Measurements from ENCODE around the gene ITGB5. TPM values are rescaled to one million over a fixed set of nuclear protein-coding genes. Genes with fewer than 3 reads are reported as not detected.

Gene ITGB5
- polyA plus RNA-seq, 2 of the 4 experiments (the other 2 are of a cell fraction), result 201 to 260 TPM

DNA sequence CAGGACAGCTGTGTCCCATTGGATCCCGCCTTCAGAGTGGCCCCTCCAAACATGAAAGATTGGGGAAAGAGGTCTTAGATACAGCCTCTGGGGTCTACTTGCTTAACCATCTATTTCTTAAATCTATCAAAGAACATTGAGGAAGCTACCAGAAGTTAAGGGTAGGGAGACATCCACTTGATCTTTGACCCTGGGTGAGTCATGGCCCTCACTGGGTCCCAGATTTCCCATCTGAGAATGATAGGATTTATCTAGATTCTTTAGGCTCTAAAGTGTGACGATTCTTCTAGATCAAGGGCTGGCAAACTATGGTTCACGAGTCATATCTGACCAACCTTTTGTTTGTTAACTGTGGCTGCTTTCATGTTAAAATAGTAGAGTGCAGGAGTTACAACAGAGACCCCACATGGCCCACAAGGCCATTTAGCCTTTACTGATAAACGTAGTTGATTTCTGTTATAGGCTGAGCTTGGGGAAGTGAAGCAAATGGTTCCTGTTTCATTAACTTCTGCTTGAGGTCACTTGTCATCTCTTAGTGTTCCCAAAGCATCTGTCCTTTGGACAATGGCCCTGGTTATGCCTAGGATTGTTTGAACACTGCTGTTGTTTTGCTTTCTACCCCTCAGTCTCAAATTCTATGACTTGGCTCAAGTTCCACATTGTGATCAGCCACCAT is 39.4 kb upstream of the ITGB5 start:
- POLR2A ChIA-PET, result no interaction called here
- no peak overlapping the region for H3K27ac ChIP-seq
- ATAC-seq, result no peak
- no peak for FAIRE-seq
- no peaks in the 10 kb centered on the region for H3K9me3 ChIP-seq
- H3K4me2 ChIP-seq, result no peak overlapping the region
- H3K4me1 ChIP-seq, result peaks cover 13% of the 10 kb centered on the region; the same call in 1 of the 3 replicates
- WGBS (ENCODE audit: missing lambda C conversion rate), result 74% methylated on average over 4 of the region's 4 CpGs
- DNase-seq (ENCODE audit: low read depth in 1 of 2, low spot score in 1 of 2), result no peak
- no peak overlapping the region for H3K4me3 ChIP-seq
- CTCF ChIA-PET, result interaction anchor here (1.3 to 3.4 kb wide), 9 partner anchors 9 to 659 kb away, joined by 3 to 22 read pairs (median 9); no protein-coding TSS in a partner anchor
- TF ChIP-seq EHF (CRISPR knock-in tag; IDR thresholded peaks at IDR 0.05), result no peak
- TF ChIP-seq BCL3 (IDR thresholded peaks at IDR 0.05), result no peak
- TF ChIP-seq, protein P1, sequence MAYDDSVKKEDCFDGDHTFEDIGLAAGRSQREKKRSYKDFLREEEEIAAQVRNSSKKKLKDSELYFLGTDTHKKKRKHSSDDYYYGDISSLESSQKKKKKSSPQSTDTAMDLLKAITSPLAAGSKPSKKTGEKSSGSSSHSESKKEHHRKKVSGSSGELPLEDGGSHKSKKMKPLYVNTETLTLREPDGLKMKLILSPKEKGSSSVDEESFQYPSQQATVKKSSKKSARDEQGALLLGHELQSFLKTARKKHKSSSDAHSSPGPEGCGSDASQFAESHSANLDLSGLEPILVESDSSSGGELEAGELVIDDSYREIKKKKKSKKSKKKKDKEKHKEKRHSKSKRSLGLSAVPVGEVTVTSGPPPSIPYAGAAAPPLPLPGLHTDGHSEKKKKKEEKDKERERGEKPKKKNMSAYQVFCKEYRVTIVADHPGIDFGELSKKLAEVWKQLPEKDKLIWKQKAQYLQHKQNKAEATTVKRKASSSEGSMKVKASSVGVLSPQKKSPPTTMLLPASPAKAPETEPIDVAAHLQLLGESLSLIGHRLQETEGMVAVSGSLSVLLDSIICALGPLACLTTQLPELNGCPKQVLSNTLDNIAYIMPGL (CRISPR knock-in tag; IDR thresholded peaks at IDR 0.05; ENCODE audit: borderline replicate concordance), result no peak
- no peak for TF ChIP-seq PHF8 (IDR thresholded peaks at IDR 0.05; ENCODE audit: borderline replicate concordance, low read depth)
- TF ChIP-seq ELK1 (IDR thresholded peaks at IDR 0.05; ENCODE audit: low read depth, low read length), result no peak
- TF ChIP-seq, protein P2, sequence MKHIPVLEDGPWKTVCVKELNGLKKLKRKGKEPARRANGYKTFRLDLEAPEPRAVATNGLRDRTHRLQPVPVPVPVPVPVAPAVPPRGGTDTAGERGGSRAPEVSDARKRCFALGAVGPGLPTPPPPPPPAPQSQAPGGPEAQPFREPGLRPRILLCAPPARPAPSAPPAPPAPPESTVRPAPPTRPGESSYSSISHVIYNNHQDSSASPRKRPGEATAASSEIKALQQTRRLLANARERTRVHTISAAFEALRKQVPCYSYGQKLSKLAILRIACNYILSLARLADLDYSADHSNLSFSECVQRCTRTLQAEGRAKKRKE (CRISPR knock-in tag; IDR thresholded peaks at IDR 0.05; ENCODE audit: low read depth), result no peak
- TF ChIP-seq FOSB (CRISPR knock-in tag; IDR thresholded peaks at IDR 0.05), result no peak
- TF ChIP-seq ZFP36 (IDR thresholded peaks at IDR 0.05; ENCODE audit: borderline replicate concordance, partially characterized antibody), result no peak
- TF ChIP-seq HOXB13 (CRISPR knock-in tag; IDR thresholded peaks at IDR 0.05; ENCODE audit: low read depth), result no peak

DNA sequence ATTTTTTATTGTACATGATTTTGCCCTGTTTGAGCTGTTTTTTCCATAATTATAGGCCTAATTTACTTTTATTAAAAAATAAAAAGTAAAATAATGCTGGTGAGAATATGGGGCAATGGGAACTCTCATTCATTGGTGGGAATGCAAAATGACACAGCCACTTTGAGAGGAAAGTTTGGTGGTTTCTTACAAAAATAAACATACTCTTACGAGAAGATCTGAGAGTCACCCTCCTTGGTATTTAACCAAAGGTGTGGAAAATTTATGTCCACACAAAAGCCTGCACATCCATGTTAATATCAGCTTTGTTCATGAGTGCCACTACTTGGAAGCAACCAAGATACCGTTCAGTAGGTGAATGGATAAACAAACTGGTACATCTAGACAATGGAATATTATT is 37.6 kb upstream of the ITGB5 start:
- ATAC-seq, result no peak
- no peak for FAIRE-seq
- POLR2A ChIA-PET, result no interaction called here

More for the DNA sequence above, 37.6 kb upstream of the ITGB5 start:
- H3K4me1 ChIP-seq, result peaks cover 13% of the 10 kb centered on the region; the same call in 1 of the 3 replicates
- H3K4me3 ChIP-seq, result no peak overlapping the region
- CTCF ChIA-PET, result interaction anchor here (0.7 to 2.6 kb wide), 6 partner anchors 9 to 133 kb away, joined by 3 to 13 read pairs (median 4); no protein-coding TSS in a partner anchor
- no peak overlapping the region for H3K27ac ChIP-seq
- TF ChIP-seq HDAC2 (IDR thresholded peaks at IDR 0.05) (no peak), PHF8 (IDR thresholded peaks at IDR 0.05; ENCODE audit: borderline replicate concordance, low read depth) (no peak), TP53 (CRISPR knock-in tag; IDR thresholded peaks at IDR 0.05) (no peak), CHD4 (IDR thresholded peaks at IDR 0.05; ENCODE audit: borderline replicate concordance) (no peak), FOXS1 (CRISPR knock-in tag; IDR thresholded peaks at IDR 0.05) (no peak), CEBPB (IDR thresholded peaks at IDR 0.05) (no peak), CHD2 (IDR thresholded peaks at IDR 0.05; ENCODE audit: low read length, partially characterized antibody) (no peak)
- TF ChIP-seq, protein P3, sequence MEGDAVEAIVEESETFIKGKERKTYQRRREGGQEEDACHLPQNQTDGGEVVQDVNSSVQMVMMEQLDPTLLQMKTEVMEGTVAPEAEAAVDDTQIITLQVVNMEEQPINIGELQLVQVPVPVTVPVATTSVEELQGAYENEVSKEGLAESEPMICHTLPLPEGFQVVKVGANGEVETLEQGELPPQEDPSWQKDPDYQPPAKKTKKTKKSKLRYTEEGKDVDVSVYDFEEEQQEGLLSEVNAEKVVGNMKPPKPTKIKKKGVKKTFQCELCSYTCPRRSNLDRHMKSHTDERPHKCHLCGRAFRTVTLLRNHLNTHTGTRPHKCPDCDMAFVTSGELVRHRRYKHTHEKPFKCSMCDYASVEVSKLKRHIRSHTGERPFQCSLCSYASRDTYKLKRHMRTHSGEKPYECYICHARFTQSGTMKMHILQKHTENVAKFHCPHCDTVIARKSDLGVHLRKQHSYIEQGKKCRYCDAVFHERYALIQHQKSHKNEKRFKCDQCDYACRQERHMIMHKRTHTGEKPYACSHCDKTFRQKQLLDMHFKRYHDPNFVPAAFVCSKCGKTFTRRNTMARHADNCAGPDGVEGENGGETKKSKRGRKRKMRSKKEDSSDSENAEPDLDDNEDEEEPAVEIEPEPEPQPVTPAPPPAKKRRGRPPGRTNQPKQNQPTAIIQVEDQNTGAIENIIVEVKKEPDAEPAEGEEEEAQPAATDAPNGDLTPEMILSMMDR (IDR thresholded peaks at IDR 0.05), result no peak
- TF ChIP-seq, protein P4, sequence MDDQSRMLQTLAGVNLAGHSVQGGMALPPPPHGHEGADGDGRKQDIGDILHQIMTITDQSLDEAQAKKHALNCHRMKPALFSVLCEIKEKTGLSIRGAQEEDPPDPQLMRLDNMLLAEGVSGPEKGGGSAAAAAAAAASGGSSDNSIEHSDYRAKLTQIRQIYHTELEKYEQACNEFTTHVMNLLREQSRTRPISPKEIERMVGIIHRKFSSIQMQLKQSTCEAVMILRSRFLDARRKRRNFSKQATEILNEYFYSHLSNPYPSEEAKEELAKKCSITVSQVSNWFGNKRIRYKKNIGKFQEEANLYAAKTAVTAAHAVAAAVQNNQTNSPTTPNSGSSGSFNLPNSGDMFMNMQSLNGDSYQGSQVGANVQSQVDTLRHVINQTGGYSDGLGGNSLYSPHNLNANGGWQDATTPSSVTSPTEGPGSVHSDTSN (IDR thresholded peaks at IDR 0.05), result no peak
- 75% methylated on average over 2 of the region's 2 CpGs for WGBS (ENCODE audit: missing lambda C conversion rate)
- no peaks in the 10 kb centered on the region for H3K9me3 ChIP-seq
- DNase-seq (ENCODE audit: low read depth in 1 of 2, low spot score in 1 of 2), result no peak
- H3K4me2 ChIP-seq, result no peak overlapping the region
